CD4-positive, alpha-beta T cell (primary cell): ENCODE results near the gene CFAP119. TPM values are rescaled to one million over a fixed set of nuclear protein-coding genes. Genes with fewer than 3 reads are reported as not detected.

Experiments
- ATAC-seq: fragments of 200-7000 bp; cut with Tn5 transposase; one replicate; pipeline ENCODE4 v1.10.0; 2022; ENCODE audit warnings: mild to moderate bottlenecking; ENCODE audit not compliant: poor library complexity
- CTCF ChIA-PET: fragments of 350-600 bp; sonication (Branson Sonifier 250); formaldehyde crosslinking; loops from one replicate; lab custom pipeline; 2021; ENCODE audit warnings: antibody characterized with exemption, inconsistent platforms; lab: Charles Lee
- POLR2A ChIA-PET: fragments of 350-600 bp; sonication (Branson Sonifier 250); formaldehyde crosslinking; loops from one replicate; lab custom pipeline; 2021; ENCODE audit warnings: antibody characterized with exemption, inconsistent platforms; lab: Charles Lee
- DNase-seq, 14 experiments: peaks; one replicate each; pipeline ENCODE4 v3.0.0-alpha.2; 2013 to 2020; ENCODE audit warnings: mixed read lengths in 2 of 14
- H3K27ac ChIP-seq, 2 donors: one replicate each; pipeline versions ENCODE4 v1.5.1 to v1.7.0; 2013; ENCODE audit warnings: low read length in 2 of 2, low read depth in 1 of 2, mild to moderate bottlenecking in 1 of 2
- H3K27me3 ChIP-seq, 2 experiments: 1 replicate in 1 of 2; 2 replicates in 1 of 2; pipeline versions ENCODE4 v1.6.1 to v1.7.0; 2013; ENCODE audit warnings: low read length in 2 of 2, control low read depth in 1 of 2, mild to moderate bottlenecking in 1 of 2, moderate library complexity in 1 of 2; ENCODE audit not compliant: insufficient read depth in 2 of 2, control insufficient read depth in 1 of 2
- H3K36me3 ChIP-seq: one replicate; pipeline ENCODE4 v1.6.1; 2013; ENCODE audit warnings: low read length, control low read depth; ENCODE audit not compliant: insufficient read depth
- H3K4me1 ChIP-seq: one replicate; pipeline ENCODE4 v1.6.1; 2013; ENCODE audit warnings: low read length, control low read depth; ENCODE audit not compliant: insufficient read depth
- H3K4me3 ChIP-seq: one replicate; pipeline ENCODE4 v1.5.1; 2013; ENCODE audit warnings: mild to moderate bottlenecking, low read length, moderate library complexity
- H3K9me3 ChIP-seq, 2 experiments: 1 replicate in 1 of 2; 2 replicates in 1 of 2; pipeline versions ENCODE4 v1.6.1 to v1.7.0; 2013; ENCODE audit warnings: low read length in 2 of 2, mild to moderate bottlenecking in 2 of 2, control low read depth in 1 of 2, moderate library complexity in 1 of 2; ENCODE audit not compliant: control insufficient read depth in 1 of 2, insufficient read depth in 1 of 2
- H3K27ac Mint-ChIP-seq: one replicate; pipeline ENCODE4 v1.8.0; 2020; ENCODE audit warnings: mixed read lengths
- H3K27me3 Mint-ChIP-seq: one replicate; pipeline ENCODE4 v1.8.0; 2021; ENCODE audit warnings: mixed read lengths
- H3K36me3 Mint-ChIP-seq: one replicate; pipeline ENCODE4 v1.8.0; 2021; ENCODE audit warnings: low read depth, mixed read lengths
- H3K4me1 Mint-ChIP-seq: one replicate; pipeline ENCODE4 v1.8.0; 2021; ENCODE audit warnings: low read depth, mixed read lengths
- H3K4me3 Mint-ChIP-seq: one replicate; pipeline ENCODE4 v1.8.0; 2020; ENCODE audit warnings: mild to moderate bottlenecking, mixed read lengths
- H3K9me3 Mint-ChIP-seq: one replicate; pipeline ENCODE4 v1.8.0; 2020; ENCODE audit warnings: mixed read lengths
- intact Hi-C, 2 experiments: fragments of 100-400 bp; cut with DNase I in 1 of 2; cut with micrococcal nuclease in 1 of 2; formaldehyde crosslinking; loops; one replicate each; pipeline versions ENCODE4 v1.15.1 to v1.9.0; 2023 to 2025; cut with DNase I, micrococcal nuclease
- total RNA-seq, 174 experiments: library from RNA in 2 of 174; stranded (reverse) in 2 of 174; gene quantifications; one replicate each; pipeline ENCODE4 v1.2.3 and lab custom pipeline; 2021 to 2026
- TF ChIP-seq, protein P1 (sequence below): fragments of 200-600 bp; IDR thresholded peaks from one replicate; pipeline ENCODE4 v1.8.0; 2022; ENCODE audit warnings: antibody characterized with exemption, mild to moderate bottlenecking

The CFAP119 gene
- total RNA-seq, 2 experiments from 2014 or later: 1.7 to 2.2 TPM

DNA sequence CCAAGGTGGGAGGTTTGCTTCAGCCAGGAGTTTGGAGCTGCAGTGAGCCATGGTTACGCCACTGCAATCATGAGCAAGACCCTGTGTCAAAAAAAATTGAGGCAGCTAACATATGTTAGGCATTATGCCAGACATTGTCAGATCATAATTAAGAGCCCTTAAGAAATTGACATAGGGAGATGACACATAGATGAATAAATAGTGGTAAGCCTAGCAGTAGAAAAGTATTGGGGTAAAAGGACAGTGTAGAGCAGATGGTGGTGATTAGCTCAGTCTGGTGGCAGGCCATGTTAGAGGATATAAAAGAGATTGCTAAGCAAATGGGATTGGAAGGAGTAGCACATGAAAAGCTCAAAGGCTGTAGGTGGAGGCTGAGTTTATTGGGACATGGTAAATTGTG lies 40.3 kb downstream of the CFAP119 start:
- Histone ChIP-seq H3K9me3 (no peaks in the 10 kb centered on the region), H3K27ac (no peak overlapping the region), H3K27me3 (no peaks in the 10 kb centered on the region), H3K36me3 (peaks cover 88% of the 10 kb centered on the region), H3K4me1 (peaks cover 4% of the 10 kb centered on the region), H3K4me3 (no peak overlapping the region)
- Mint-ChIP-seq H3K9me3 (no peaks in the 10 kb centered on the region), H3K36me3 (peaks cover 88% of the 10 kb centered on the region), H3K4me3 (no peak overlapping the region), H3K4me1 (peaks cover 12% of the 10 kb centered on the region), H3K27ac (peak overlapping the region; percentile 0), H3K27me3 (no peaks in the 10 kb centered on the region)
- intact Hi-C loops: no loop called here
- DNase-seq (no peak), ATAC-seq (no peak)
- TF ChIP-seq, protein P1, sequence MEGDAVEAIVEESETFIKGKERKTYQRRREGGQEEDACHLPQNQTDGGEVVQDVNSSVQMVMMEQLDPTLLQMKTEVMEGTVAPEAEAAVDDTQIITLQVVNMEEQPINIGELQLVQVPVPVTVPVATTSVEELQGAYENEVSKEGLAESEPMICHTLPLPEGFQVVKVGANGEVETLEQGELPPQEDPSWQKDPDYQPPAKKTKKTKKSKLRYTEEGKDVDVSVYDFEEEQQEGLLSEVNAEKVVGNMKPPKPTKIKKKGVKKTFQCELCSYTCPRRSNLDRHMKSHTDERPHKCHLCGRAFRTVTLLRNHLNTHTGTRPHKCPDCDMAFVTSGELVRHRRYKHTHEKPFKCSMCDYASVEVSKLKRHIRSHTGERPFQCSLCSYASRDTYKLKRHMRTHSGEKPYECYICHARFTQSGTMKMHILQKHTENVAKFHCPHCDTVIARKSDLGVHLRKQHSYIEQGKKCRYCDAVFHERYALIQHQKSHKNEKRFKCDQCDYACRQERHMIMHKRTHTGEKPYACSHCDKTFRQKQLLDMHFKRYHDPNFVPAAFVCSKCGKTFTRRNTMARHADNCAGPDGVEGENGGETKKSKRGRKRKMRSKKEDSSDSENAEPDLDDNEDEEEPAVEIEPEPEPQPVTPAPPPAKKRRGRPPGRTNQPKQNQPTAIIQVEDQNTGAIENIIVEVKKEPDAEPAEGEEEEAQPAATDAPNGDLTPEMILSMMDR: no peak
- POLR2A ChIA-PET: interaction anchor here (0.7 to 0.9 kb wide), 2 partner anchors 8 to 10 kb away, joined by 3 to 4 read pairs; no protein-coding TSS in a partner anchor
- CTCF ChIA-PET: interaction anchor here (0.5 to 1.6 kb wide), 2 partner anchors 9 to 1602 kb away, joined by 5 read pairs; no protein-coding TSS in a partner anchor

DNA sequence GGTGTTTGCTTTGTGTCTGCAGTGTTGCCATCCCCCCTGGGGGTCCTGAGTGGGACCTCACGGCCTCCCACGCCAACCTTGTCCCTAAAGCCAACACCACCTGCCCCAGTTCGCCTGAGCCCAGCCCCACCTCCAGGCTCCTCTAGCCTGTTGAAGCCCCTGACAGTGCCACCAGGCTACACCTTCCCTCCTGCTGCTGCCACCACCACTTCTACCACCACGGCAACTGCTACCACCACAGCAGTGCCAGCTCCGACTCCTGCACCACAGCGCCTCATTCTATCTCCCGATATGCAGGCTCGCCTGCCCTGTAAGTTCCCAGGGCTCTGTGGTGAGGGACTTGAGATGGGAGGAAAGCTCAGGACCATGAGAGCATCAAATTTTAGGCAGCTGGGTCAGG lies 40.7 kb downstream of the CFAP119 start:
- intact Hi-C loops: no loop called here
- H3K27ac ChIP-seq: no peak overlapping the region
- H3K4me3 ChIP-seq: no peak overlapping the region
- H3K36me3 ChIP-seq: peaks cover 92% of the 10 kb centered on the region
- POLR2A ChIA-PET: interaction anchor here (0.9 kb wide), 1 partner anchor 10 kb away, joined by 4 read pairs; no protein-coding TSS in a partner anchor
- CTCF ChIA-PET: interaction anchor here (1.6 kb wide), 1 partner anchor 10 kb away, joined by 5 read pairs; no protein-coding TSS in a partner anchor
- ATAC-seq: no peak
- Mint-ChIP-seq H3K27ac (peak overlapping the region; percentile 0), H3K27me3 (no peaks in the 10 kb centered on the region), H3K4me1 (peaks cover 16% of the 10 kb centered on the region), H3K4me3 (no peak overlapping the region), H3K36me3 (peaks cover 90% of the 10 kb centered on the region), H3K9me3 (no peaks in the 10 kb centered on the region)
- H3K4me1 ChIP-seq: peaks cover 6% of the 10 kb centered on the region
- no peaks in the 10 kb centered on the region for H3K27me3 ChIP-seq
- TF ChIP-seq, protein P1: no peak
- H3K9me3 ChIP-seq: no peaks in the 10 kb centered on the region
- DNase-seq: no peak

DNA sequence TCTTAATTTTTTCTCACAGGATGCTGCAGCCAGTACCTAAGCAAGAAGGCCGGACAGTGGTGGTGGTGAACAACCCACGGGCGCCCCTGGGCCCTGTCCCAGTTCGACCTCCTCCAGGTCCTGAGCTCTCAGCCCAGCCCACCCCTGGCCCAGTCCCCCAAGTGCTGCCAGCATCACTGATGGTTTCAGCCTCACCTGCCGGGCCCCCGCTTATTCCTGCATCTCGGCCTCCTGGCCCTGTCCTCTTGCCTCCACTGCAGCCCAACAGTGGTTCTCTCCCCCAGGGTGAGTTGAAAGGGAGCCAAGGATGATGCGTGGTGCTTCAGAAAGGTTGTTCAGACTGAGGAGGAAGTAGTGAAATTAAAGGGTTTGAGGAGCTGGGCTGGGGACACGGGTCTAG lies 41.2 kb downstream of the CFAP119 start:
- Histone ChIP-seq H3K4me1 (peaks cover 11% of the 10 kb centered on the region), H3K27ac (no peak overlapping the region), H3K27me3 (no peaks in the 10 kb centered on the region), H3K36me3 (peaks cover 93% of the 10 kb centered on the region), H3K9me3 (no peaks in the 10 kb centered on the region), H3K4me3 (no peak overlapping the region)
- intact Hi-C loops: no loop called here
- Mint-ChIP-seq H3K36me3 (peaks cover 90% of the 10 kb centered on the region), H3K27ac (peak overlapping the region; percentile 0), H3K4me1 (peaks cover 21% of the 10 kb centered on the region), H3K27me3 (no peaks in the 10 kb centered on the region), H3K9me3 (no peaks in the 10 kb centered on the region), H3K4me3 (no peak overlapping the region)
- ChIA-PET CTCF (interaction anchor here (1.6 kb wide), 1 partner anchor 10 kb away, joined by 5 read pairs; no protein-coding TSS in a partner anchor), POLR2A (no interaction called here)
- DNase-seq (no peak), ATAC-seq (no peak)
- TF ChIP-seq, protein P1: no peak
